Fibroblast of lung (primary cell): ENCODE results near the gene SRGAP2C. TPM values are rescaled to one million over a fixed set of nuclear protein-coding genes. Genes with fewer than 3 reads are reported as not detected.
"Not testable (repeated sequence)": the region's sequence is repeated elsewhere in the genome, so short reads cannot be mapped to it uniquely, and the experiment has no call there.

ENCODE experiments used
- DNase-seq, 2 donors: peaks; one replicate each; pipeline versions ENCODE4 v3.0.0 to v3.0.0-alpha.2; 2010; ENCODE audit warnings: low read depth in 2 of 2
- H2AFZ ChIP-seq: 2 replicates; pipeline ENCODE4 v1.5.1; 2012; ENCODE audit warnings: low read length, control low read depth, inconsistent platforms
- H3K27ac ChIP-seq: 2 replicates; pipeline ENCODE4 v1.5.1; 2011; ENCODE audit warnings: low read length, control low read depth; ENCODE audit not compliant: insufficient read depth
- H3K27me3 ChIP-seq: 2 replicates; pipeline ENCODE4 v1.5.1; 2011; ENCODE audit warnings: mild to moderate bottlenecking, low read length; ENCODE audit not compliant: control insufficient read depth, insufficient read depth
- H3K36me3 ChIP-seq: 2 replicates; pipeline ENCODE4 v1.5.1; 2011; ENCODE audit warnings: low read length; ENCODE audit not compliant: control insufficient read depth, insufficient read depth
- H3K4me1 ChIP-seq: 2 replicates; pipeline ENCODE4 v1.5.1; 2011; ENCODE audit warnings: low read length; ENCODE audit not compliant: control insufficient read depth, insufficient read depth; ENCODE audit errors: extremely low read depth
- H3K4me2 ChIP-seq: 2 replicates; pipeline ENCODE4 v1.5.1; 2011; ENCODE audit warnings: low read length, control low read depth; ENCODE audit not compliant: insufficient read depth; ENCODE audit errors: extremely low read depth
- H3K4me3 ChIP-seq, 4 experiments: fragments of 200-600 bp in 1 of 4; sonication (generic) in 1 of 4; replicated peaks in 1 of 4; 2 replicates each; pipeline ENCODE4 v1.5.1; 2011 to 2016; ENCODE audit warnings: low read length in 4 of 4, low read depth in 3 of 4, mild to moderate bottlenecking in 3 of 4, control low read depth in 2 of 4, inconsistent platforms in 1 of 4, mixed read lengths in 1 of 4; ENCODE audit not compliant: insufficient read depth in 1 of 4; ENCODE audit errors: control extremely low read depth in 1 of 4
- H3K79me2 ChIP-seq: 2 replicates; pipeline ENCODE4 v1.5.1; 2012; ENCODE audit warnings: mild to moderate bottlenecking, low read length, inconsistent platforms; ENCODE audit not compliant: control insufficient read depth, insufficient read depth
- H3K9ac ChIP-seq: 2 replicates; pipeline ENCODE4 v1.5.1; 2011; ENCODE audit warnings: mild to moderate bottlenecking, low read length, control low read depth; ENCODE audit not compliant: insufficient read depth
- H3K9me3 ChIP-seq: 2 replicates; pipeline ENCODE4 v1.5.1; 2012; ENCODE audit warnings: low read depth, low read length; ENCODE audit not compliant: control insufficient read depth, insufficient read depth
- H4K20me1 ChIP-seq: 2 replicates; pipeline ENCODE4 v1.5.1; 2011; ENCODE audit warnings: low read length; ENCODE audit not compliant: control insufficient read depth, insufficient read depth; ENCODE audit errors: extremely low read depth
- CTCF ChIP-seq, 2 donors: IDR thresholded peaks in 1 of 2; conservative IDR thresholded peaks in 1 of 2; 1 replicate in 1 of 2; 2 replicates in 1 of 2; pipeline ENCODE4 v1.5.1; 2011 to 2012; ENCODE audit warnings: low read length in 2 of 2, control low read depth in 1 of 2, inconsistent platforms in 1 of 2, low read depth in 1 of 2, mild to moderate bottlenecking in 1 of 2
- EZH2 ChIP-seq: IDR thresholded peaks from 2 replicates; pipeline ENCODE4 v1.5.1; 2012; ENCODE audit warnings: low read length, control low read depth, mild to moderate bottlenecking; ENCODE audit errors: missing control alignments
- polyA plus RNA-seq, 2 donors: library from polyadenylated mRNA; depleted of rRNA in 1 of 2; stranded (reverse) in 1 of 2; unstranded in 1 of 2; fragments of >200 nt; gene quantifications; 2 replicates each; pipeline ENCODE4 v1.2.1, GENCODE V29; 2011 to 2012; ENCODE audit warnings: missing spikeins in 1 of 2
- total RNA-seq: library from RNA; depleted of rRNA; stranded (reverse); fragments of >200 nt; gene quantifications from 2 replicates; pipeline ENCODE4 v1.2.1, GENCODE V29; 2014

Gene SRGAP2C
- total and polyA plus RNA-seq, 2 donors (not counting 1 experiment from before 2014, with no cell fraction given), result 8.2 to 36.5 TPM

- no peak overlapping the region for H3K27ac ChIP-seq
- no peak overlapping the region for H3K4me3 ChIP-seq
- H3K4me1 ChIP-seq, result no peaks in the 10 kb centered on the region
- no peak overlapping the region for H3K4me2 ChIP-seq
- no peaks in the 10 kb centered on the region for H3K36me3 ChIP-seq
- no peaks in the 10 kb centered on the region for H3K79me2 ChIP-seq
- no peak overlapping the region for H2AFZ ChIP-seq
- TF ChIP-seq EZH2, result no peak
- no peak for TF ChIP-seq CTCF (conservative IDR thresholded peaks at IDR 0.05 in 1 of 2, IDR thresholded peaks at IDR 0.05 in 1 of 2; ENCODE audit: low read depth in 1 of 2, low read length in 2 of 2)
- no peak overlapping the region for H3K9ac ChIP-seq
- no peaks in the 10 kb centered on the region for H3K27me3 ChIP-seq
- no peaks in the 10 kb centered on the region for H4K20me1 ChIP-seq
- H3K9me3 ChIP-seq, result no peaks in the 10 kb centered on the region
- no peak for DNase-seq
These were observed 233.7 kb downstream of the SRGAP2C start for GRCh38 chr1:121418369-121419049.

GRCh38 chr1:121419050-121419615, 234.4 kb downstream of the SRGAP2C start:
- H3K9ac ChIP-seq, DNase-seq, H3K4me3 ChIP-seq: not testable (repeated sequence)

GRCh38 chr1:121421490-121421889, 236.7 kb downstream of the SRGAP2C start:
- H3K9ac ChIP-seq, H3K79me2 ChIP-seq, H3K27ac ChIP-seq, H3K4me3 ChIP-seq, H3K4me2 ChIP-seq, H3K36me3 ChIP-seq, H3K27me3 ChIP-seq, H2AFZ ChIP-seq, H3K9me3 ChIP-seq, H4K20me1 ChIP-seq, H3K4me1 ChIP-seq, DNase-seq: not testable (repeated sequence)

More at GRCh38 chr1:121419050-121419615, 234.4 kb downstream of the SRGAP2C start:
- H2AFZ ChIP-seq, H3K36me3 ChIP-seq, H3K27ac ChIP-seq, H4K20me1 ChIP-seq, H3K4me2 ChIP-seq, H3K4me1 ChIP-seq, H3K79me2 ChIP-seq, H3K9me3 ChIP-seq, H3K27me3 ChIP-seq: not testable (repeated sequence)

GRCh38 chr1:121423956-121424355, 239.2 kb downstream of the SRGAP2C start:
- not testable (repeated sequence) for H3K4me3 ChIP-seq, H3K9ac ChIP-seq, H3K4me2 ChIP-seq, H3K4me1 ChIP-seq, H3K27ac ChIP-seq, H4K20me1 ChIP-seq, H3K9me3 ChIP-seq, H3K79me2 ChIP-seq, H3K36me3 ChIP-seq, H2AFZ ChIP-seq, DNase-seq, H3K27me3 ChIP-seq

GRCh38 chr1:121433517-121433916, 248.7 kb downstream of the SRGAP2C start:
- H3K79me2 ChIP-seq, H3K4me2 ChIP-seq, H4K20me1 ChIP-seq, H2AFZ ChIP-seq, H3K27me3 ChIP-seq, DNase-seq, H3K4me1 ChIP-seq, H3K36me3 ChIP-seq, H3K4me3 ChIP-seq, H3K9ac ChIP-seq, H3K9me3 ChIP-seq, H3K27ac ChIP-seq: not testable (repeated sequence)

GRCh38 chr1:121438862-121439261, 254.1 kb downstream of the SRGAP2C start:
- not testable (repeated sequence) for H3K4me1 ChIP-seq, H3K27me3 ChIP-seq, H2AFZ ChIP-seq, H3K9me3 ChIP-seq, H3K9ac ChIP-seq, H3K36me3 ChIP-seq, H3K4me2 ChIP-seq, H4K20me1 ChIP-seq, H3K4me3 ChIP-seq, H3K79me2 ChIP-seq, H3K27ac ChIP-seq
- DNase-seq, result peak in 1 of 2 donors; percentile 14
